HG03060 (cell line): ENCODE data around the gene TAS2R5.
"Not testable (repeated sequence)": the region's sequence is repeated elsewhere in the genome, so short reads cannot be mapped to it uniquely, and the experiment has no call there.

ENCODE experiments used
- ATAC-seq: cut with Tn5 transposase; IDR thresholded peaks from one replicate; pipeline ENCODE4 v1.9.1; 2021; ENCODE audit warnings: low read depth, moderate number of reproducible peaks; ENCODE audit not compliant: unreplicated experiment

The TAS2R5 gene

GRCh38 chr7:141789917-141790316 lies at the start of gene TAS2R5:
TAS2R5 (plus strand) TSS chr7:141790217; CDS start chr7:141790362, 145 bp downstream.
- ATAC-seq: no peak

- no peak for ATAC-seq
Measured at GRCh38 chr7:141742229-141742628, 47.8 kb upstream of the TAS2R5 start.

GRCh38 chr7:141744131-141744530 lies 45.9 kb upstream of the TAS2R5 start:
- ATAC-seq: no peak

- no peak for ATAC-seq
Measured at GRCh38 chr7:141748396-141748795, 41.6 kb upstream of the TAS2R5 start.

GRCh38 chr7:141751904-141752303 lies 38.1 kb upstream of the TAS2R5 start:
- ATAC-seq: not testable (repeated sequence)

GRCh38 chr7:141752634-141753033 lies 37.4 kb upstream of the TAS2R5 start:
- ATAC-seq: no peak

GRCh38 chr7:141754939-141755338 lies 35.1 kb upstream of the TAS2R5 start:
- ATAC-seq: no peak

- ATAC-seq: no peak
Measured at GRCh38 chr7:141763797-141764196, 26.2 kb upstream of the TAS2R5 start, which contains the start of gene TAS2R3. TAS2R3 (plus strand) TSS chr7:141764097; CDS start chr7:141764159, 62 bp downstream.

GRCh38 chr7:141770083-141770583 lies 19.9 kb upstream of the TAS2R5 start:
- not testable (repeated sequence) for ATAC-seq

GRCh38 chr7:141776374-141776773 lies 13.6 kb upstream of the TAS2R5 start, which contains the start of gene TAS2R4:
TAS2R4 (plus strand) TSS chr7:141776674; CDS start chr7:141778489, 1,815 bp downstream.
- ATAC-seq: no peak

- peak; percentile 68 for ATAC-seq
Measured at GRCh38 chr7:141785706-141786552, 4.1 kb upstream of the TAS2R5 start.

GRCh38 chr7:141788296-141788695 lies 1.7 kb upstream of the TAS2R5 start:
- ATAC-seq: no peak

GRCh38 chr7:141792526-141792925 lies 2.5 kb downstream of the TAS2R5 start:
- no peak for ATAC-seq

GRCh38 chr7:141820067-141820466 lies 30.1 kb downstream of the TAS2R5 start:
- no peak for ATAC-seq

GRCh38 chr7:141822432-141822831 lies 32.4 kb downstream of the TAS2R5 start:
- not testable (repeated sequence) for ATAC-seq

GRCh38 chr7:141837683-141838082 lies 47.7 kb downstream of the TAS2R5 start:
- ATAC-seq: no peak

- no peak for ATAC-seq
Measured at GRCh38 chr7:141838581-141838980, 48.6 kb downstream of the TAS2R5 start.

- ATAC-seq: no peak
Measured at GRCh38 chr7:141839256-141839655, 49.2 kb downstream of the TAS2R5 start.

- no peak for ATAC-seq
Measured at GRCh38 chr7:141840708-141841107, 50.7 kb downstream of the TAS2R5 start.
